ENCODE results near the gene NCOA1. TPM values are rescaled to one million over a fixed set of nuclear protein-coding genes. Genes with fewer than 3 reads are reported as not detected.

Gene NCOA1
- 10 to 100 TPM; 35.5 to 40.6 TPM for total RNA-seq
- 28.2 TPM for polyA plus RNA-seq (2013, experiment 1 of 2)
- 34.8 TPM for polyA plus RNA-seq (2013, experiment 2 of 2)
- total RNA-seq: 54.7 to 189 (median 102) reads per million in 172 experiments

DNA sequence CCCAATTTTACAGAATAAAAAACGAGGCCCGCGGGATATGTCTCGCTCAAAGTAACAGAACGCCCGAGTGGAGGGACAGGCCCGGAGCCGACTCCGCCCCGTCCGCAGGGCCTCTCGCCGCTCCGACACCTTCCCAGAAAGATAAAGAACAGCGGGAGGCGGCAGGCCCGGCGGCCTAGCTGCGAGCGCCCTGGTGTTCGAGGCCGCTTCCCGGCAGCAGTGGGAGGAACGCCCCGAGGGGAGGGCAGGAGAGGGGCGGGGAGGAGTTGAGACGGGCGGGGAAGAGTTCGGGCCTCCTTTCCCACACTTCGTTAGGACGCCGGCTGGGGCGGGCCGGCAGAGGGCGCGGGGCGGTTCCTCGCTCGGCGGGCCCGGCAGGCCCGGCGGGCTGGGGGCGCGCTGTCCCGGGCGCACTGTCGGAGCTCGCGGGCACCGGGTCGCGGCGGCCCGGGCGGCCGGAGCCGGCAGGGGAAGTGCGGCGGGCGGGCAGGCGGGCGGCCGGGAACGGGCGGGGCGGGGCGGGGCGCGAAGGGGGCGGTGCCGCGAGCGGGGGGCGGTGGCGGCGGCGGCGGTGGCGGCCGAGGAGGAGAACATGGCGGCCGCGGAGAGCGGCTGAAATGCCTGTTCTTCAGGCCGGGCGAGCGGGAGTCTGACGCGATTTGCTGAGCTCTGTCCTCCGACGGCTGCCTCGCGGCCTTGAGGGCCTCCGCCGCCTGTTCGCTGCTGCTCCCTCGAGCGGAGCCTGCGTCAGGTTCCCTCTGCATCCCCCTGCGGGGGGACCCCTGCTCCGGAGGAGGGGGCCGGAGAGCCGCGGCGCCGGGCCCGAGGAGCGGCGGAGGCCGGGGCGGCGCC is at the start of gene NCOA1:
Gene NCOA1 (plus strand): TSS at position 565 of the 852 bp plus-strand sequence. CDS start 167,424 bp downstream, outside the sequence.
- POLR2A ChIA-PET: interaction anchor here (0.6 to 1.8 kb wide), 9 partner anchors 12 to 414 kb away, joined by 3 to 16 read pairs (median 4); partner anchors contain the start of genes CENPO, ITSN2 and PTRHD1
- Mint-ChIP-seq H3K27ac (peak within 1 kb of the TSS; percentile 94), H3K9me3 (no peaks in the 10 kb centered on the region), H3K4me1 (ENCODE audit: low read depth) (peaks cover 66% of the 10 kb centered on the region), H3K36me3 (ENCODE audit: low read depth) (peaks cover 12% of the 10 kb centered on the region), H3K27me3 (no peaks in the 10 kb centered on the region), H3K4me3 (peak within 1 kb of the TSS; percentile 92)
- peaks cover 34% of the 10 kb centered on the region for H3K4me1 ChIP-seq (ENCODE audit: insufficient read depth, low read length)
- peak within 1 kb of the TSS; percentile 76 to 81 for H3K27ac ChIP-seq (ENCODE audit: low read depth in 1 of 2, low read length in 2 of 2)
- H3K36me3 ChIP-seq (ENCODE audit: insufficient read depth, low read length): no peaks in the 10 kb centered on the region
- peak within 1 kb of the TSS; percentile 60 for H3K4me3 ChIP-seq (ENCODE audit: low read length)
- peak; percentile 83 to 95 (median 88) for DNase-seq
- TF ChIP-seq, protein P1, sequence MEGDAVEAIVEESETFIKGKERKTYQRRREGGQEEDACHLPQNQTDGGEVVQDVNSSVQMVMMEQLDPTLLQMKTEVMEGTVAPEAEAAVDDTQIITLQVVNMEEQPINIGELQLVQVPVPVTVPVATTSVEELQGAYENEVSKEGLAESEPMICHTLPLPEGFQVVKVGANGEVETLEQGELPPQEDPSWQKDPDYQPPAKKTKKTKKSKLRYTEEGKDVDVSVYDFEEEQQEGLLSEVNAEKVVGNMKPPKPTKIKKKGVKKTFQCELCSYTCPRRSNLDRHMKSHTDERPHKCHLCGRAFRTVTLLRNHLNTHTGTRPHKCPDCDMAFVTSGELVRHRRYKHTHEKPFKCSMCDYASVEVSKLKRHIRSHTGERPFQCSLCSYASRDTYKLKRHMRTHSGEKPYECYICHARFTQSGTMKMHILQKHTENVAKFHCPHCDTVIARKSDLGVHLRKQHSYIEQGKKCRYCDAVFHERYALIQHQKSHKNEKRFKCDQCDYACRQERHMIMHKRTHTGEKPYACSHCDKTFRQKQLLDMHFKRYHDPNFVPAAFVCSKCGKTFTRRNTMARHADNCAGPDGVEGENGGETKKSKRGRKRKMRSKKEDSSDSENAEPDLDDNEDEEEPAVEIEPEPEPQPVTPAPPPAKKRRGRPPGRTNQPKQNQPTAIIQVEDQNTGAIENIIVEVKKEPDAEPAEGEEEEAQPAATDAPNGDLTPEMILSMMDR (IDR thresholded peaks at IDR 0.05): no peak
- H3K27me3 ChIP-seq (ENCODE audit: control insufficient read depth in 1 of 2, insufficient read depth in 2 of 2, low read length in 2 of 2): no peaks in the 10 kb centered on the region
- H3K9me3 ChIP-seq (ENCODE audit: control insufficient read depth in 1 of 2, insufficient read depth in 1 of 2, low read length in 2 of 2): no peaks in the 10 kb centered on the region
- CTCF ChIA-PET: no interaction called here
- peak; percentile 85 for ATAC-seq (ENCODE audit: poor library complexity)
- intact Hi-C loops (cut with DNase I, micrococcal nuclease): loop anchor here (5.0 to 10.0 kb wide), 6 partner anchors 304 to 1384 kb away; partner anchors contain the start of genes ADCY3 (in 1 of the 2), ASXL2 (in 1 of the 2), CENPO (in 1 of the 2) and PTRHD1 (in 1 of the 2)

GRCh38 chr2:24448797-24449196 is 42.3 kb upstream of the NCOA1 start:
- ChIA-PET CTCF (no interaction called here), POLR2A (no interaction called here)
- no peak overlapping the region for H3K4me3 ChIP-seq (ENCODE audit: low read length)
- no peaks in the 10 kb centered on the region for H3K36me3 ChIP-seq (ENCODE audit: insufficient read depth, low read length)
- peaks cover 0 to 9% of the 10 kb centered on the region in 2 experiments for H3K27me3 ChIP-seq (ENCODE audit: control insufficient read depth in 1 of 2, insufficient read depth in 2 of 2, low read length in 2 of 2)
- intact Hi-C loops (cut with DNase I, micrococcal nuclease): no loop called here
- H3K9me3 ChIP-seq (ENCODE audit: control insufficient read depth in 1 of 2, insufficient read depth in 1 of 2, low read length in 2 of 2): peaks cover 6 to 18% of the 10 kb centered on the region in 2 experiments
- ATAC-seq (ENCODE audit: poor library complexity): no peak
- H3K4me1 ChIP-seq (ENCODE audit: insufficient read depth, low read length): no peaks in the 10 kb centered on the region
- H3K27ac Mint-ChIP-seq: no peak overlapping the region
- DNase-seq: peak in 3 of 14 experiments; percentile 6 to 32 (median 24)
- H3K9me3 Mint-ChIP-seq: peaks cover 9% of the 10 kb centered on the region
- no peaks in the 10 kb centered on the region for H3K27me3 Mint-ChIP-seq
- TF ChIP-seq, protein P1 (IDR thresholded peaks at IDR 0.05): no peak
- no peak overlapping the region for H3K4me3 Mint-ChIP-seq
- H3K36me3 Mint-ChIP-seq (ENCODE audit: low read depth): peaks cover 4% of the 10 kb centered on the region
- no peaks in the 10 kb centered on the region for H3K4me1 Mint-ChIP-seq (ENCODE audit: low read depth)
- no peak overlapping the region for H3K27ac ChIP-seq (ENCODE audit: low read depth in 1 of 2, low read length in 2 of 2)

GRCh38 chr2:24449344-24449743 is 41.7 kb upstream of the NCOA1 start:
- Mint-ChIP-seq H3K9me3 (peaks cover 9% of the 10 kb centered on the region), H3K4me3 (no peak overlapping the region), H3K27ac (no peak overlapping the region), H3K27me3 (no peaks in the 10 kb centered on the region), H3K4me1 (ENCODE audit: low read depth) (no peaks in the 10 kb centered on the region), H3K36me3 (ENCODE audit: low read depth) (peaks cover 4% of the 10 kb centered on the region)
- H3K4me3 ChIP-seq (ENCODE audit: low read length): no peak overlapping the region
- ChIA-PET CTCF (no interaction called here), POLR2A (no interaction called here)
- H3K4me1 ChIP-seq (ENCODE audit: insufficient read depth, low read length): no peaks in the 10 kb centered on the region
- DNase-seq (no peak), ATAC-seq (ENCODE audit: poor library complexity) (no peak)
- H3K27ac ChIP-seq (ENCODE audit: low read depth in 1 of 2, low read length in 2 of 2): no peak overlapping the region
- intact Hi-C loops (cut with DNase I, micrococcal nuclease): no loop called here
- TF ChIP-seq, protein P1 (IDR thresholded peaks at IDR 0.05): no peak
- peaks cover 0 to 9% of the 10 kb centered on the region in 2 experiments for H3K27me3 ChIP-seq (ENCODE audit: control insufficient read depth in 1 of 2, insufficient read depth in 2 of 2, low read length in 2 of 2)
- peaks cover 6 to 18% of the 10 kb centered on the region in 2 experiments for H3K9me3 ChIP-seq (ENCODE audit: control insufficient read depth in 1 of 2, insufficient read depth in 1 of 2, low read length in 2 of 2)
- no peaks in the 10 kb centered on the region for H3K36me3 ChIP-seq (ENCODE audit: insufficient read depth, low read length)

Measured in CD4-positive, alpha-beta T cell (primary cell).